OCI-LY1 (cell line): ENCODE data around the gene KLHL2.

Experiments used
- EZH2 ChIP-seq: fragments of 200-600 bp; sonication (generic), shearing (Covaris generic); IDR thresholded peaks from 2 replicates; pipeline ENCODE4 v1.8.0; 2017; ENCODE audit warnings: borderline replicate concordance, mixed run types, mild to moderate bottlenecking, antibody characterized with exemption, low read length, moderate library complexity, mixed read lengths
- TF ChIP-seq, protein P1 (sequence below): fragments of 200-600 bp; sonication (generic), shearing (Covaris generic); IDR thresholded peaks from 2 replicates; pipeline ENCODE4 v1.5.1; 2017; ENCODE audit warnings: mild to moderate bottlenecking, antibody characterized with exemption, low read length, moderate library complexity, mixed read lengths

DNA sequence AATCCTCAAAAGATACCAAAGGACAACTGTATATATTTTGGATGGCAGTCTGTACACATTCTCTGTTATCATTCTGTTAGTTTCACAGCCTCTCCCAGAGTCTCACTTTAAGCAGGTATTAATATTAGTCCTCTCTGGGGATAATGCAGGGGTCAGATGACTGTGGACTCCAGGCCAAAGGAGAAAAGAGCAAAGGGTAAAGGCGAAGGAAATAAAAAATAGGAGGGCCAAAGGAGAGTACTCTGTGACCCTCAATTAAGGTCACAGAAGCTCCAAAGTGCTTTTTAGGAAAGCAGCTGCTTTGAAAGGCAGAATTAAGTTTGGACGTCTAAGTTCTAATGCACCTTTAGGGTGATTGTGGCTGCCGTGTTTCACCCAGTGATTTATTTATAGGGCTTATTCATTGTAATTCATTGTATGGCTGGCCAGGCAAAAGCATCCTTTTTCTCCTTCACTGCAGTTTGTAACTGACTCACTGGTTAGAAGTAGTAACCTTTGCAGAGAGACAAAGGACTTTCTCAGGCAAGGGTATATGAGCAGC lies 127.9 kb downstream of the KLHL2 start:
- TF ChIP-seq, protein P1, sequence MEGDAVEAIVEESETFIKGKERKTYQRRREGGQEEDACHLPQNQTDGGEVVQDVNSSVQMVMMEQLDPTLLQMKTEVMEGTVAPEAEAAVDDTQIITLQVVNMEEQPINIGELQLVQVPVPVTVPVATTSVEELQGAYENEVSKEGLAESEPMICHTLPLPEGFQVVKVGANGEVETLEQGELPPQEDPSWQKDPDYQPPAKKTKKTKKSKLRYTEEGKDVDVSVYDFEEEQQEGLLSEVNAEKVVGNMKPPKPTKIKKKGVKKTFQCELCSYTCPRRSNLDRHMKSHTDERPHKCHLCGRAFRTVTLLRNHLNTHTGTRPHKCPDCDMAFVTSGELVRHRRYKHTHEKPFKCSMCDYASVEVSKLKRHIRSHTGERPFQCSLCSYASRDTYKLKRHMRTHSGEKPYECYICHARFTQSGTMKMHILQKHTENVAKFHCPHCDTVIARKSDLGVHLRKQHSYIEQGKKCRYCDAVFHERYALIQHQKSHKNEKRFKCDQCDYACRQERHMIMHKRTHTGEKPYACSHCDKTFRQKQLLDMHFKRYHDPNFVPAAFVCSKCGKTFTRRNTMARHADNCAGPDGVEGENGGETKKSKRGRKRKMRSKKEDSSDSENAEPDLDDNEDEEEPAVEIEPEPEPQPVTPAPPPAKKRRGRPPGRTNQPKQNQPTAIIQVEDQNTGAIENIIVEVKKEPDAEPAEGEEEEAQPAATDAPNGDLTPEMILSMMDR: no peak
- TF ChIP-seq EZH2: no peak
